Tibial nerve (tissue), 4 donors: ENCODE results near the gene ANKMY1. TPM values are rescaled to one million over a fixed set of nuclear protein-coding genes. Genes with fewer than 3 reads are reported as not detected.

Experiments
- DNase-seq, 2 donors: peaks; one replicate each; pipeline ENCODE4 v3.0.0-alpha.2; 2019; ENCODE audit warnings: low spot score in 2 of 2
- H3K27ac ChIP-seq, 4 donors: fragments of 200-600 bp; sonication (generic) in 3 of 4; one replicate each; pipeline ENCODE4 v1.5.1; 2017 to 2019; ENCODE audit warnings: mild to moderate bottlenecking in 1 of 4
- H3K27me3 ChIP-seq, 2 donors: fragments of 200-600 bp; sonication (generic) in 1 of 2; one replicate each; pipeline versions ENCODE4 v1.5.1 to v1.6.0; 2017 to 2019
- H3K36me3 ChIP-seq, 3 donors: fragments of 200-600 bp; sonication (generic); one replicate each; pipeline ENCODE4 v1.5.1; 2018 to 2019
- H3K4me1 ChIP-seq, 4 donors: fragments of 200-600 bp; sonication (generic) in 3 of 4; one replicate each; pipeline ENCODE4 v1.5.1; 2017 to 2019
- H3K4me3 ChIP-seq, 4 donors: fragments of 200-600 bp; sonication (generic) in 3 of 4; one replicate each; pipeline ENCODE4 v1.5.1; 2017 to 2019; ENCODE audit warnings: mild to moderate bottlenecking in 1 of 4, moderate library complexity in 1 of 4
- H3K9me3 ChIP-seq, 4 donors: fragments of 200-600 bp; sonication (generic) in 3 of 4; one replicate each; pipeline ENCODE4 v1.5.1; 2017 to 2019
- EP300 ChIP-seq, 2 donors: sonication (generic); formaldehyde crosslinking; IDR thresholded peaks; one replicate each; pipeline ENCODE4 v1.6.1; 2017; ENCODE audit warnings: antibody characterized with exemption in 2 of 2, mild to moderate bottlenecking in 1 of 2
- POLR2A ChIP-seq, 2 donors: fragments of 450-650 bp; IDR thresholded peaks; one replicate each; pipeline ENCODE4 v1.6.1; 2017; ENCODE audit warnings: antibody characterized with exemption in 2 of 2, mild to moderate bottlenecking in 2 of 2, moderate library complexity in 2 of 2
- WGBS, 2 donors: methylation state at CpG; one replicate each; pipeline ENCODE4 v1.1.5; 2018; 5-methylcytosine and 5-hydroxymethylcytosine counted together
- total RNA-seq, 4 donors: library from RNA; depleted of rRNA; stranded (reverse); fragments of >200 nt; gene quantifications; one replicate each; pipeline ENCODE4 v1.1.0, GENCODE V29; 2016
- TF ChIP-seq, protein P1 (sequence below), 5 experiments: fragments of 200-600 bp in 3 of 5; fragments of 450-650 bp in 2 of 5; sonication (generic) in 3 of 5; IDR thresholded peaks; one replicate each; pipeline ENCODE4 v1.5.1; 2016 to 2019; ENCODE audit warnings: antibody characterized with exemption in 5 of 5, mild to moderate bottlenecking in 3 of 5, moderate library complexity in 2 of 5

ANKMY1 gene
- total RNA-seq, 4 donors from 2014 or later: 14.2 to 24.0 (median 21.4) TPM

DNA sequence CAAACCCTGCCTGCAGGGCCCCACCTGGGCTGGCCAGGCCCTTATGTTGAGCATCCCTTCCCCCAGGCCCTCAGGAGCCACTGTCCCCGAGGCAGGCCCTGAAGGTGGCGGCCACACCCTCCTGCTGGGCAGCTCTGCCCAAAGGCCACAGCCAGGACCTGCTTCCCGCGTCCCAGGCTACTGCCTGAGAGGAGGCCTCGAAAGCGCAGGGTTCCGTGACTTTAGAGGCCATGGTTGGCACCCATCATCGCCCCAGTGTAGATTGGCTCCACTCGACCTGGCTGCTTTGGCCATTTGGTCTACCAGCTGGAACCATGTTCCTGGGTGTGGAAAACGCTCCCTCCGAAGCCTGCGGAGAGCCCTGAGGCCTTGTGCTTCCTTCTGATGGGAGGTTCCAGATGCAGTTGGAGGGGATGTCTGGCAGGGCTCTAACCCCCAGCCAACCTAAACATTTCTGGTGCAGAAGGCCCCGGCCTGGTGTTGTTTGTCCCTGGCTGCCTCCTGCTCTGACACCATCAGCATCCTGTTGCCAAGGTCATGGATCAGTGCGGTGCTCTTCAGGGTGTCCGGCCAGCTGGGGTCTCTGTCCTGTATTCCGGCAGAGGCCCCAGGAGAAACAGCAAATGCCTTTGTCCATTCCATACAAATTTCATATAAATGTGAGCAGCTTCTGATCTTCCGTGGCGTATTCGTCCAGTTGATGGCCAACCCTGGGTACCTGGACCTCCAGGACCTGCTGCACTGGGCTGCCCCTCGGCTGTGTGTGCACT is 43.5 kb upstream of the ANKMY1 start:
- H3K27ac ChIP-seq: no peak overlapping the region
- H3K4me3 ChIP-seq: no peak overlapping the region
- WGBS, 2 donors: 81 to 85% methylated on average over 18 to 20 of the region's 20 CpGs
- no peak for TF ChIP-seq EP300 (IDR thresholded peaks at IDR 0.05)
- TF ChIP-seq POLR2A (IDR thresholded peaks at IDR 0.05): no peak
- TF ChIP-seq, protein P1, sequence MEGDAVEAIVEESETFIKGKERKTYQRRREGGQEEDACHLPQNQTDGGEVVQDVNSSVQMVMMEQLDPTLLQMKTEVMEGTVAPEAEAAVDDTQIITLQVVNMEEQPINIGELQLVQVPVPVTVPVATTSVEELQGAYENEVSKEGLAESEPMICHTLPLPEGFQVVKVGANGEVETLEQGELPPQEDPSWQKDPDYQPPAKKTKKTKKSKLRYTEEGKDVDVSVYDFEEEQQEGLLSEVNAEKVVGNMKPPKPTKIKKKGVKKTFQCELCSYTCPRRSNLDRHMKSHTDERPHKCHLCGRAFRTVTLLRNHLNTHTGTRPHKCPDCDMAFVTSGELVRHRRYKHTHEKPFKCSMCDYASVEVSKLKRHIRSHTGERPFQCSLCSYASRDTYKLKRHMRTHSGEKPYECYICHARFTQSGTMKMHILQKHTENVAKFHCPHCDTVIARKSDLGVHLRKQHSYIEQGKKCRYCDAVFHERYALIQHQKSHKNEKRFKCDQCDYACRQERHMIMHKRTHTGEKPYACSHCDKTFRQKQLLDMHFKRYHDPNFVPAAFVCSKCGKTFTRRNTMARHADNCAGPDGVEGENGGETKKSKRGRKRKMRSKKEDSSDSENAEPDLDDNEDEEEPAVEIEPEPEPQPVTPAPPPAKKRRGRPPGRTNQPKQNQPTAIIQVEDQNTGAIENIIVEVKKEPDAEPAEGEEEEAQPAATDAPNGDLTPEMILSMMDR (IDR thresholded peaks at IDR 0.05): no peak
- no peaks in the 10 kb centered on the region for H3K9me3 ChIP-seq
- peaks cover 0 to 67% (median 11%) of the 10 kb centered on the region in 3 donors for H3K36me3 ChIP-seq
- H3K27me3 ChIP-seq: no peaks in the 10 kb centered on the region
- peaks cover 0 to 15% (median 3%) of the 10 kb centered on the region in 4 donors for H3K4me1 ChIP-seq
- peak in 1 of 2 donors; percentile 10 for DNase-seq

DNA sequence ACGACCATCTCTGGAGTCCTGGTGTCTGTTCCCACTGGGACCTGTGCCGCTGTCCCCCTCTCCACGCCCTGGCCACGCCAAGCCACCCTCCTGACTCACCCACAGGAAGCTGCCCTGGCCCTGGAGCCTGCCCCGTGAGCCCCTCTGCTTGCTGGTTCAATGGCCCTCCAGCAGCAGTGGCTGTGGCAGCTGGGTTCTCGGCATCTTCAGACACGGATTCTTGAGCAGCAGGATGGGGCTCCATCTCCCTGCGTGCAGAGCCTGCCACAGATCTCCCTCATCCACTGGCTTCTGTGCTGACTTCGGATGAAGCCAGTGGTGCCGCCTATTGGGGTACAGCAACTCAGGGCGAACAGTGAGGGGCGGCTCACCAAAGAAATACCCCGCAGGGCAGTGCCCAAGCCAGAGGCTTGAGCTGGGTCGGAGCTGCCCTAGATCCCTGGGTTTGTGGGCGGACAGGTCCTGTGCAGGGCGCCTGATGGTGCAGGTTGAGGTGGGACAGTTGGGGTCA is 42.7 kb upstream of the ANKMY1 start:
- H3K4me3 ChIP-seq: no peak overlapping the region
- H3K9me3 ChIP-seq: no peaks in the 10 kb centered on the region
- peaks cover 0 to 74% (median 11%) of the 10 kb centered on the region in 3 donors for H3K36me3 ChIP-seq
- H3K4me1 ChIP-seq: peaks cover 0 to 19% (median 3%) of the 10 kb centered on the region in 4 donors
- no peak overlapping the region for H3K27ac ChIP-seq
- no peaks in the 10 kb centered on the region for H3K27me3 ChIP-seq
- 93 to 95% methylated on average over 13 to 15 of the region's 16 CpGs for WGBS, 2 donors
- TF ChIP-seq EP300 (IDR thresholded peaks at IDR 0.05) (no peak), POLR2A (IDR thresholded peaks at IDR 0.05) (no peak)
- TF ChIP-seq, protein P1 (IDR thresholded peaks at IDR 0.05): no peak
- DNase-seq: peak in 1 of 2 donors; percentile 8

DNA sequence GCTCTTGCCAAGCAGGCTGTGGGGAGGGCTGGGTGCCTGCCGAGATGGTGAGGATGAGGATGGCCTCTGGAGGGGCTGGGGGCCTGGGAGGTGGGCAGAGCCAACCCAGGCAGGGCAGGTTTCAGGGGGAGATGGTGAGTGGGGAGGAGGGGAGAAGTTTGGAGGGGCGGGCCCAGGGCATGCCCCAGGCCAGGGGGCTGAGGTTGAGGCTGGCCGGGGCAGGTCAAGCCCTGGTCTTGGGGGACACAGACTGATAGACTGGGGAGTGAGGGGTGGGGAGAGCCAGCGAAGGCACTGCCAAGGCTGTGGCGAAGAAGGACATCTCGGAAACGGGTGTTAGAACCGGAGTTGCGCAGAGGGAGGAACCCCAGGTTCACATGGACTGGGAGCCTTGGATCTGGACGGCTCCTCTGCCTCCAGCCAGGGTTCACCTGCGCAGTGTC is 41.4 kb upstream of the ANKMY1 start:
- H3K9me3 ChIP-seq: no peaks in the 10 kb centered on the region
- no peak overlapping the region for H3K27ac ChIP-seq
- WGBS, 2 donors: 91 to 94% methylated on average over 11 of the region's 11 CpGs
- H3K27me3 ChIP-seq: no peaks in the 10 kb centered on the region
- DNase-seq: peak in 1 of 2 donors; percentile 1
- no peak overlapping the region for H3K4me3 ChIP-seq
- peaks cover 0 to 9% (median 0%) of the 10 kb centered on the region in 4 donors for H3K4me1 ChIP-seq
- TF ChIP-seq, protein P1 (IDR thresholded peaks at IDR 0.05): no peak
- peaks cover 0 to 88% (median 11%) of the 10 kb centered on the region in 3 donors for H3K36me3 ChIP-seq

DNA sequence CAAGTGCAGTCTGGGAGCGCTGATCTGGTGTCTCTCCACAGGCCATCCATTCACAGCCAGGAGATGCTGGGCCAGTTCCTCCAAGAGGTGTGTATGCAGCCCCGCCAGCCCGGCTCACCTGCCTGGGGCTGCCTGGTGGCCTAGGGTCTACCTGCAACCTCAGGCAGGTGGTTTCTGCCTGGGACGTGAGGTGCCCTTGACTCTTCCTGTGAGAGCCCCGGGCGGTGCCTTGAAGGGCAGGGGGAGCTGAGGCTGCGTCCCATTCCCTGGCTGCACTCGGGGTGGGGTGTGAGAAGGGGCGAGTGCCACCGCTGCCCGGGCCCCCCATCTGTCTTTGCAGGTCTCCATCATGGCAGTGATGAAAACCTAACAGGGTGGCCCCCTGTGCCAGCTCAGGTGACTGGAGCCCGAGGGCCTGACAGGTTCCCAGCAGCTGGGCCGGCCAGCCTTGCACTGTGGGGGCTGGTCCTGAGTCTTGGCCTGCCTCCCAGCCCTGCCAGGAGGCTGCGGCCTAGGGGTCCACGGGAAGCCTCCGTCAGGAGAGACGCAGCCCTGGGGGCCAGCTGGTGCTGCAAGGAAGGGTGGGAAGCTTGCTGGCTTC is 40.6 kb upstream of the ANKMY1 start:
- TF ChIP-seq, protein P1 (IDR thresholded peaks at IDR 0.05): no peak
- TF ChIP-seq EP300 (IDR thresholded peaks at IDR 0.05) (no peak), POLR2A (IDR thresholded peaks at IDR 0.05) (no peak)
- Histone ChIP-seq H3K4me1 (peaks cover 0 to 5% (median 0%) of the 10 kb centered on the region in 4 donors), H3K27me3 (no peaks in the 10 kb centered on the region), H3K4me3 (no peak overlapping the region), H3K9me3 (no peaks in the 10 kb centered on the region), H3K27ac (no peak overlapping the region), H3K36me3 (peaks cover 0 to 95% (median 11%) of the 10 kb centered on the region in 3 donors)
- WGBS, 2 donors: 81 to 98% methylated on average over 11 to 13 of the region's 17 CpGs
- peak in 1 of 2 donors; percentile 4 for DNase-seq
